GM18867 (cell line): ENCODE data around the gene ADAMTS7.
A peak's percentile ranks its signal among the peaks of the same experiment; 100 is the strongest.
"Not testable (repeated sequence)": the region's sequence is repeated elsewhere in the genome, so short reads cannot be mapped to it uniquely, and the experiment has no call there.

Experiments
- ATAC-seq: cut with Tn5 transposase; IDR thresholded peaks from one replicate; pipeline ENCODE4 v1.9.1; 2021; ENCODE audit warnings: mild to moderate bottlenecking, moderate library complexity; ENCODE audit not compliant: unreplicated experiment

ADAMTS7 gene

DNA sequence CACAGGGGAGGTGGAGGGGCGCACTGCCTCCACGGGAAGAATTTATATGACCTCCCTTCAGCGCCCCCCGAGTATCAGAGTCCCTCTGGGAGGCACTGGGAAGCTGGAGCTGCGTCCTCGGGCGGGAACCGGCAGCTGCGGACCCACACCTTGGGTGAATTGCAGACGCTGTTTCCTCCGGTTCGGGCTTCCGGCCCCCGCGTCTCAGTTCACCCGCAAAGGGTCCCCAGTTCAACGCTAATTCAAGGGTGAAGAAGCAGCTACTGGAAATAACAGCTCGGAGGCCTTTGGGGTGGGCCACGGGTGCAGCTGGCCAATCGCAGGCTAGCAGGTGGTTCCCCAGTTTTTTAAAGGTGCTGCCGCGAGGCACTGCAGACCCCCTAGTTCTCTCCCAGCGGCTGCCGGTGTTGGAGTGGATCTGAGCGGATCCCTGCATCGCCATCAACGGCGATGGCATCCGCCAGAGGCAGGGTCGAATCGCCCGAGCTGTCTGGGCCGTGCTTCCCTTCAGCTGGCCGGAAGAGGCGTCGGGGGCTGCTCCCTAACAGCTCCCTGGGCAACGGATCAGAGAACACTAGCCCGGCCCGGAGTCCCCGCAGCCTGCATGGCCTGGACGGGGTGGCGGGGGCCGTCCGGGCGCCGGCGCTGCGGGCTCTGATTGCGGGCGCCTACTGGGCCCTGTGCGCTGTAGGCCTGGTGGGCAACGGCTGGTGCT is 19.4 kb upstream of the ADAMTS7 start:
- ATAC-seq = no peak

DNA sequence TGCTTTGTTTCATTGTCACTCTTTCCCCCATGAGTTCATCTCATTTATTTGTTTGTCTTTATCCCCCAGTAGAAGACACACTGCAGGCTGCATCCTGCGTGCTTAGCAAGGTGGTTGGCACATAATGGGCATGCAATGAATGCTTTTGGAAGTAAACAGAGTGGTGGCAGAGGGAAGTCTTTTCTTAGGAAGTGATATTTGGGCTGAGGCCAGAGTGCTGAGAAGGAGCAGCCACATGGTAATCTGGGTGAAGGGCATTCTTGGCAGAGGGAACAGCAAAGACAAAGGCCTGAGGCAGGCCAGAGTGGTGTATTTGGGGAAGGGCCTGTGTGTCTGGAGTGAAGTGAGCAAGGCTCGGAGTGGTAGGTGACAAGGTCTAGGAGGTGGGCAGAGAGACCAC is 17.7 kb upstream of the ADAMTS7 start:
- ATAC-seq = no peak

DNA sequence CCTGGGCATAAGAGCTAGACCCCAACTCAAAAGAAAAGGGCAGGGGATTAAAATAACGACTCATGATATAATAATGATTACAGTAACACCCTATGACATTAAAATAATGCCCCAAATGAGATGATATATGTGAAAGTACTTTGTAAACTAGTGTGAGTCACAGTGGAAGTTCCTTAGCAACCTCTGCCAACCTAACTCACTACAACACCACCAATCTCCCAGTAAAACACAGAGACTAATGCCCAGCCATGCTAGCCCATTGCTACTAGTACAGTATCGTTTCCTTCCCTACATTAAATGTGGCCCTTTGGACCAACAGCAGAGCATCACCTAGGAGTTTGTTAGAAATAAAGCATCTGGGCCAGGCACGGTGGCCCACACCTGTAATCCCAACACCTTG is 11.2 kb upstream of the ADAMTS7 start:
- no peak for ATAC-seq

DNA sequence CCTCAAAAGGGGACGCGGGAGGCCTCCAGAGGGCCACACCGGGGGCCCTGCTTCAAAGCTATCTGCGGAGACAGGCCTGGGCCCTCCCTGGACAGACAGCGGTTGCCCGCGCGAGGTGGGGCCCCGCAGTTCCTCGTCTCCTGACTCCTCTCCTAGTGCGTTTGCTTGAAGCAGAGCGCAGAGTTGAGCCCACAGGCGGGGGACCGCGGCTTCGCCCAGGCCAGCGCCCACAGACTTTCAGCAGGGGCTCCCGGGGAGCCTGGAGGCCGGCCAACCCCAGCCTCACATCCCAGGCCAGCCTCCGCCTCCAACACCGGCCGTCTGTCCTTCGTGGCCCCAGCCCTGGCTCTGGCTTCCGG is 540 bp upstream of the ADAMTS7 start:
- ATAC-seq = no peak

DNA sequence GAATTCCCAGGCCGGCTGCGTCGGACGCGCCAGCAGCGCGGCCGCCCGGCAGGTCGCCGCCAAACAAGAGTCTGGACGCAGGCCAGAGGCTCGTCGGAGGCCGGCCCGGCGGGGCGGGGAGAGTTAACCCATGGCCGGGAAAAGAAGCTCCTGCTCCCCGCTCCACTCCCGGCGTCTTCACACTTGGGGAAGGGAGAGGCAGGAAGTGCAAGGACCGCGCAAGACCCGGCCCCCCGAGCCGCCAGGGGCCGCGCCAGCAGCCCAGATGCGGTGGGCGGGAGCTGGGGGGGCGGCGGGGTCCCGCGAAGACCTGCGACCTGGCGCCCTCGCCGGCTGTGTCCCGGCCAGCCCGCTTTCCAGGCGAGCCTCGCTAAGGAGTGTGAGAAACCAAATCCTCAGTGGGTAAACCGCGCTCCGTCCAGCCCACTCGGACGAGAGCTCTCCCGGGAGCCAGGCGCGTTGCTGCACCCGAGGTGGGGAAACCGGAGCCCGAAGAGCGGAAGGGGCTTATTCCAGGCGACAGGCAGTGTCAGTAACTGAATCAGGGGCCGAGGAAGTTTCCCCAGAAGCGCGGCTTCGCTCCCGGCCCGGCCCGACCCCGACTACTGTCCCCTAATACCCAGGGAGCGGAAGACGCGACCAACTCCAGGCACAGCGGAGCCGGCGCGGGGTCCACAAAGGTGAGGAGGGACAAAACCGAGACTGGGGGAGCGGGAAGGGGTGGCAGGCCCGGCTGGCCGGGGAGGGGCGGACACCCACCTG is 721 bp downstream of the ADAMTS7 start:
- peak; percentile 11 for ATAC-seq

DNA sequence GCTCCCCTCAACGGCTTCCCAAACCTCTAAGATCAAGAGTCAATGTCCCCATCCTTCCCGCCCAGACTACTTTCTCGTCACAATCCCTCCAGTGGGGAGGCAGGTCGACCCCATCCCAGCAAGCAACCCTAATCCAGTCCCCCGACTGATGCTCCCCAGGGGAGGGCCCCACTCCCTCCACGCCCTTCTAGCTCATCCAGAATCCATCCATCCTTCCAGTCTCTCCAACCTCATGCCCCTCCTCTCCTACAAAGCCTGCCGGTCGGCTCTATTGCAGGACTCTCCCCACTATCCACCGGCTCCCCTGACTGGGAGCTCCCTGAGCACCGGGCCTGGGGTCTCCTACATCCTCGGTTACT is 1.3 kb downstream of the ADAMTS7 start:
- ATAC-seq = no peak

DNA sequence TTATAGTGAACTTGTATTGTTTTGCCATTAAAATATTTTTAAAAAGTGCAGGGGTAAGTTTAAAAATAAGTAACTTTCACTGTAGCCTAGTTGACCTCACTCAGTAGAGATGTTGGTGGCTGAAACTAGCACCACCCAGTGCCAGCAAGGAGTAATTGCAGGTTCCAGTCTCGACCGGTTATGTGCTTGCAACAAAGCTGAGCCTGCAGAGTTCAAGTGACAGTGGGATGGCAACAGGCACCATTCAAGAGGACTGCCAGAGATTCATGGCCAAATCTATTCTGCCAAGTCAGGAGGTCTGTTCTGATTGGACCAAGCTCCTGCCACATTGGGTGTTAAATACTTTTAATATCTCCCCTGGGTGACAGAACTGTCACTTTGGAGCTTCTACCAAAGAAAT is 2.7 kb downstream of the ADAMTS7 start:
- ATAC-seq = no peak

DNA sequence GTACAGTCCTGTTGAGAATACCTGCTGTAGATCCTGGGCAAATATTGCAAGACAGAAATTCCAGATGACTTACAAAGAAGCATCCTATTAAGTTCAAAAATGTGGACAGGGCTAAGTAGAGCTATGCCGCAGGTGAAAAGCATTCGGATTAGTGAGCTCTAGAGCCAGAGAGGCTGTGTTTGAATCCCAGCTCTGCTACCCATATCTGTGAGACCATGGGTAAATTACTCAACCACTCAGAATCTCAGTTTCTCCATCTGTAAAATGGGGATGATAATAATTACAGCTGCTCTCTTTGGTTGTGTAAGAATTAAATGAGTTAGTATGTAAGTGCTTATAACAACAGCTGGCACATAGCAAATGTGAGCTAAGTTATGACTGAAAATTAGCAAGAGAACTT is 3.9 kb downstream of the ADAMTS7 start:
- ATAC-seq = no peak

DNA sequence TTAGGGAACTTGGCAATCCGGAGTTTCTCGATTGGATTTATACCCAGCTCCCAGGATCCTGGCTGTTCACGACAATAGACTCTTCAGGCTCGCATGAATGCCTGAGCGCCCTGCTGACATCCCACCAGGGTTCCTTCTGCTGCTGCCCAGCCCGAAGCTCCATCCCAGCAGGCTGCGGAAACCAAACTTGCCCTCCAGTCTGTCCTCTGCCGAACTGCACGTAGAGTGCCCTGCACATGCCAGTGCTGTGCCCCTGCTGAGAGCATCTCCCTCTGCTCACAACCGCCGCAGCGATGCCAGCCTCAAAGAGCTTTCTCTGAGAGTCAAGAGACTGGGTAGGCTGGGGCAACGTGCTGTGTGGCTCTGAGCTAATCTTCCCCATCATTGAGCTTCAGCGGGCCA is 6.9 kb downstream of the ADAMTS7 start:
- ATAC-seq = no peak

DNA sequence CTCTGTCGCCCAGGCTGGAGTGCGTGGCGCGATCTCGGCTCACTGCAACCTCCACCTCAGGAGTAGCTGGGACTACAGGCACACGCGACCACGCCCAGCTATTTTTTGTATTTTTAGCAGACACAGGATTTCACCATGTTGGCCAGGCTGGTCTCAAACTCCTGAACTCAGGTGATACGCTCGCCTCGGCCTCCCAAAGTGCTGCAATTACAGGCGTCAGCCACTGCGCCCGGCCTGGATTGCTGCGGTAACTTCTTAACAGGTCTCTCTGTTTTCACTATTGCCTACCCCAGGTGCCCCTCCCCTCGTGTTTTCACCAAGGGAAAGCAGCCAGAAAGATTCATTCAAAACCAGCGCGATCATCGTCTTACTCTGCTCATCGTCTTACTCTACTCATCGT is 10.5 kb downstream of the ADAMTS7 start:
- no peak for ATAC-seq

DNA sequence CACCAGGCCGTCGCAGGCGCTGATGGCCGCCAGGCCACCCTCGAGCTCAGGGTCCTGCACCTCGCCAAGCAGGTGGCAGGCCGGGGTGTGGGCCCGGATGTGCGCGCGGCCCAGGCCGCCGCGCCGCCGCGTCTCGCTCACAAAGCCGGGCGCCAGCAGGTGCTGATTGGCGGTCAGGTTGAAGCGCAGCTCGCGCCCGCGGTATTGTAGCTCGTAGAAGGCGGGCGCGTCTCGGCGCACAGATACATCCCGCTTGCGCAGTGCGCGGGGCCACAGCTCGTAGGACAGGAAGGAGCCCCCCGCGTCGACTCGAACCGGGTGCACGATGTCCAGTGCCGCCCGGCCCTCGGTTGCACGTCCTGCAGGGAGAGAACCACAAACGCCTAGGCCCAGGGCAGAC is 11.1 kb downstream of the ADAMTS7 start:
- no peak for ATAC-seq

DNA sequence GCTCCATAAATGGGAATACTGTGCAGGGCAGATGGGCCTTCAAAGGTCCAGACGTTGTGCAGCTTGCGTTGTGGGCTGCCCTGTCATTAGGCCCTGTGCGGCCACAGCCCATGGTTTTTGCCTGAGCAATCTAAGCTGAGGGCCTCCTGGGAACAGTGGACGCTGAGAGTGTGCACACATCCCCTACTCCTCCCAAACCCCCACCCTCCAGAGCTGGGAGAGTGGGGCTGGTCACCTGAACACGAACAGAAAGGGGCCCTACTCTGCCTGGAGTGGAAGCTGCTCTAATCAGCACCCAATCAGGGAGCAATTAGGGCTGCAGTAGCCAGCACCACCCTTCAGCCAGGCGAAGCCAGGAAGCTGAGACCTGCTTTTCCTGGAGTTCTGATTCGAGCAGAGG is 12.2 kb downstream of the ADAMTS7 start:
- not testable (repeated sequence) for ATAC-seq

DNA sequence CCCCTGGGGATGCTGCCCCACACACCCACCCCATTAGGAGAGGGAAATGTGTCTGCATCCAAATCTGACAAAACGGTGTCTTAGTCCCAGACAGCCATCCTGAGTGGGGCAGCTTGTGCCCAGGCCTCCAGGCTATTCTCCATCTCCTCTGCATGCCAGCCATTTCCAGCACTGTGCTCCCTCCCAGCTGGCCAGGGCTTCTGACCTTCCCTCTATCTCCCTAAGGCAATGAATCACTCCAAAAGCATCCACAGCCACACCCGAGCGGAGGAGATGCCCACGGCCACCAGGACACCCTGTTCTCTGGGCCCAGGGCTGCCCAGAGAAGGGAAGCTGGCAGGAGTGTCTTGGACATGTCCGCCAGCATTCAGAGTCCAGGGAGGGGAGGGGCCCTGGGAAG is 12.9 kb downstream of the ADAMTS7 start:
- ATAC-seq = not testable (repeated sequence)

DNA sequence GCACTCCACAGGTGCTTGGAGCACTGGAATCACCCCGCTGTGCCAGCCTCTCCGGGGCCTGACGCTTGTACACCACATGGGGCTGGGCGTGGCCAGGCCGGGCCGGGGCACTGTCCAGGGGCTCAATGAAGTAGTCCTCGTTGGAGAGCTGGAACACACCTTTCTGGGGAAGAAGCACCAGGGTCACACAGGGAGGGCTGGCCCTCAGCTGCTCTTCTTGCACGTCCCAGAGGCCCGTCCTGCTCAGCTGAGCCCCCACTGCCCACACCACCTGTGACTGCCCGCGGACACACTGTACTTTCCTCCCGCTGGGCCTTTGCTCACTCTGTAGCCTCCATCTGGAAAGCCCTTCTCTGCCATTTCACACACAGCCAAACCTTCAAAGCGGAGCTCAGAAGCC is 13.3 kb downstream of the ADAMTS7 start:
- ATAC-seq = no peak

DNA sequence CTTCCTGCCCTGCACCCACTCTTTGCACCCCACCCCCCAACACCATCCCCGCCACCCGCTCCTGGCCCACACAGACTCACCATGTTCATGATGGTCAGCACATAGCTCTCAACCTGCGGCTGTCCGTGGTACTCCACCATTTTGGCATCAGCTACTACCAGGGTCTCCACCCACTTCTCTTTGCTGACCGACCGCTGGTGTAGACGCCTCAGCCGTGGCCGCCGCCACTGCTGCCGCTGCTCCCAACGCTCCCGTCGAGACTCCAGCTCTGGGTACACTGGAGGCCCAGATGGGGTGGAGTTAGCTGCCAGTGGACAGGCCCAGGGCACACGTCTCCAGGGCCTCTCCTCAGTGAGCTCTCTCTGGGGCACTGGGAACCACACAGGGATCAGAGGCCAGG is 14.8 kb downstream of the ADAMTS7 start:
- no peak for ATAC-seq

DNA sequence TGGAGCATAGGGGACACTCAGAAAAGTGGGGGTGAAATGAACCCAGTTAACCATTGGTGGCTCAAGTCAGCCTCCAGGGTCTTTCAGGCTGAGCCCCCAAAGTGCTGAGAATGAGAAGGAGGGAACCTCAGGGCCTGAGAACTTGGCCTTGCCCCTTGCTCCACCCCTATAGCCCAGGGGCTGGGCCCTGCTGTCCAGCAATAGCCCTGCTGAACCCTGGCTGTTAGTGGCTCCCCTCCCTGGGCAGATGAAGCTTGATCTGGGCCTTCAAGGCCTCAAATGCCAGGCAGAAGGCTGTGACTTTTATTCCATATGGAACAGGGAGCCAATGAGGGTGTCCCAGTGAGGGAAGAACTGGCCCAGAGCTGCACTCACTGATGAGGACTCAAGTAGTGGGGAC is 16.2 kb downstream of the ADAMTS7 start:
- ATAC-seq = no peak

DNA sequence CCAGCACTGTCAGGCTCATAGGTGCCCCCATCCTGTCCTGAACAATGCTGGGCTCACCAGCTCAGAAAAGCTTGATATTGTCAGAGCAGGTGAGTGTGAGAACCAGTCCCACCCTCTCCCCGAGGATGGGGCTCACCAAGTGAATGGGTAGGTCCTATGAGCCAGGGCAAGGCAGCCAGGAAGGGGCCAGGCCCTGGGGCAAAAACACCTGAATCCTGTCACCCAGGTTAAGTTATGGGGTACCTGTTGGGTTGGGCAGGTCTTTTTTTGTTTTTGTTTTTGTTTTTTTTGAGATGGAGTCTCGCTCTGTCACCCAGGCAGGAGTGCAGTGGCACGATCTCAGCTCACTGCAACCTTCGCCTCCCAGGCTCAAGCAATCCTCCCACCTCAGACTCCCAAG is 16.8 kb downstream of the ADAMTS7 start:
- not testable (repeated sequence) for ATAC-seq

DNA sequence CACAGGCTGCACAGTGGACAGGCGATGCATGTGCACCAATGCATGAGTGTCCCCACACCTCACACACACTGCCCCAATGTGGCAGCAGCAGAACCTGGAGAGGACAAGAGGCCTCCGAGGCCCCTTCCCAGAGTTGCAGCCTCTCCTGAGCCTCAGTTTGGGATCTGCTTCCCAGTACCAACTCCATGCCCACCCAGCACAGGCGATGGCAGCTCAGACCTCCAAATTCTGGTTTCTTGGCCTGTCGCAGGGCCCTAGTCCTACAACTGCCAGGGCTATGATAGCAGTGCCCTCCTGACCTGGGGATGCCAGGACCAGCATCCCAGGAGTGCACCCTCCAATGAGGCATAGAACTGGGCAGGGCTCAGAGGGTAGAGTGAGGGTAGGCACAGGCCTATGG is 19.9 kb downstream of the ADAMTS7 start:
- no peak for ATAC-seq

DNA sequence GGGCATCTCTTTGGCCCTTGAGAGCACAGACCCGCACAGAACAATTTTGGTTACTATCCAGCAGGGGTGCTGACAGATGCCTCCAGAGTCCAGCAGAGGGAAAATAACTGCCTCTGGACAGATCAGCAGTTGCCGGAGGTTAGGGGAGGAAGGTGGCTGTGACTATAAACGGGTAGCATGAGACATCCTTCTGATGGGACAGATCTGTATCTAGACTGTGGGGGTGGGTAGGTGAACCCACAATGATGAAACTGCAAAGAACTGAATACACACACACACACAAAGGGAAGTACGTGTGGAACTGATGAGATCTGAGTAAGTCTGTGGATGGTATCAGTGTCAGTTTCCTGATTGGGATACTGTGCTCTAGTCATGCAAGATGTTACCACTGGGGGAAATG is 21.2 kb downstream of the ADAMTS7 start:
- no peak for ATAC-seq

DNA sequence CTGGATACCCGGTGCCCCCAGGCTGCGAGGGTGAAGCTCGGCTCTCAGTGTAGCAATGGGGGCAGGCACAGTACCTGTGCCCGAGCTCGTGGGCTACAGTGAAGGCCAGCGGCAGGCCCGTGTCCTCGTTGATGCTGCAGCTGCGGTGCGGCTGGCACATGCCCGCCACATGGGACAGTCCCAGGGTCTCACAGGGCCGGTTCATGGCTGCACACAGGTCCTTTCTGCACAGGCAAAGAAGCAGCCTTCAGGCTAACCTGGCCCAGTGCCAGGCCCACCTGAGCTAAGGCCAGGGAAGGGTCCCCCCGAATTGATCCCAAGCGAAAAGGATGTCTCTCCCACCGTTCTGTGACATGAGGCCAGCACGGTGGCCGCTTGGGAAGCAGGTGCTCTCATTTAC is 21.6 kb downstream of the ADAMTS7 start:
- no peak for ATAC-seq

DNA sequence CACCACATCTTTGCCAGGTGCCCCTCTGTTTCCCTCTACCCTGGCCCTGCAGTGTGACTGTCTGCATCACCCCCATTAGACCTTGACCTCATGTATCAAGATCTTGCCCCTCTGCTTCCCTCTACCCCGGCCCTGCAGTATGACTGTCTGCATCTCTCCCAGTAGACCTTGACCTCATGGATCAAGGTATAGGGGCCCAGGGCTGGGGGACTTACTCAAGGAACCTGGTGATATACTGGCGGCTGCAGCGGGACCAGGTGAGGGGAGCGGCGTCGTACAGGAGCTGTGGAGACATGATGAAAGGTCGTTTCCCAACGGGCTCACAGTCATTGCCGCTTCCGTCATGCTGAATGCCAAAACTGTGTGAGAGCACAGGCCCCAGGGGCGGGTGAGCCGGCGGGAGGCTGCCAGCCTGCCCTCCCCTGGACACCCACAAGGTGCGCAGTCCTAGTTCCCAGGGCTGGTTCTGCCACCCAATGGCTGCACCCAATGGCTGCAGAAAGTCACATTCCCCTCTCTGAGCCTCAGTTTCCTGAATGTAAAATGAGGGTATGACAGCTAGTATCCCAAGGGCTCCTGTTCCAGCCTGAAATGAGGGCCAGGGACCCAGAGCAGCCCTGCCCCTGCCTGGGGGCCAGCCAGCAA is 23.1 kb downstream of the ADAMTS7 start:
- no peak for ATAC-seq

DNA sequence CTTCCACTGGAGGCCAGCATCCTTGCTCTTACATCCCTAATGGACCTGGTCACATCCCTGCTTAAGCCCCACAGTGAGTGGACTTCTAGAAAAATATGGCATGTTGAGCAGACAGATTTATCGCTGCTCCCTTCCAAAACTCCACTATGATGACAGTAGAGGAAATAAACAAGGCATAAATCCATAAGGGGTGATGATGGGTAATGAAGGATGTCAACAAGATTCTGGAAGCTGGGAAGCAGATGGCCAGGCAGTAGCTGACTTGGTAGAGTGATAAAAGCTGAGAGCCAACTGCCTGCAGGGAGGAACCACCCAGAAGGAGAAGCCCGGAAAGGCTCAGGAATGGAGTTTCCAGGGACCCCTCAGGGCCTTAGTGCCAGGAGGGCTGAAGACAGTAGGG is 28.9 kb downstream of the ADAMTS7 start:
- ATAC-seq = not testable (repeated sequence)
